Gastrocnemius medialis (tissue), 4 donors: ENCODE measurements around the gene SMARCC1. TPM values are rescaled to one million over a fixed set of nuclear protein-coding genes. Genes with fewer than 3 reads are reported as not detected.
A peak's percentile ranks its signal among the peaks of the same experiment; 100 is the strongest.

Source experiments
- ATAC-seq, 2 donors: fragments of 150-250 bp; one replicate each; pipeline ENCODE4 v1.9.1; 2016
- DNase-seq, 2 donors: peaks; one replicate each; pipeline ENCODE4 v3.0.0-alpha.2; 2019
- H3K27ac ChIP-seq, 4 donors: fragments of 200-600 bp; sonication (generic); 1 replicate in 1 of 4; 2 replicates in 3 of 4; pipeline ENCODE4 v1.5.1; 2016 to 2018; ENCODE audit warnings: mild to moderate bottlenecking in 2 of 4, moderate library complexity in 1 of 4
- H3K27me3 ChIP-seq, 3 donors: fragments of 200-600 bp; sonication (generic) in 2 of 3; 1 replicate in 1 of 3; 2 replicates in 2 of 3; pipeline versions ENCODE4 v1.5.1 to v1.6.0; 2016 to 2019; ENCODE audit warnings: mild to moderate bottlenecking in 1 of 3, moderate library complexity in 1 of 3
- H3K36me3 ChIP-seq, 2 donors: fragments of 200-600 bp; sonication (generic) in 1 of 2; one replicate each; pipeline ENCODE4 v1.5.1; 2017 to 2018
- H3K4me1 ChIP-seq, 2 donors: fragments of 200-600 bp; sonication (generic) in 1 of 2; one replicate each; pipeline ENCODE4 v1.5.1; 2016 to 2017; ENCODE audit warnings: mild to moderate bottlenecking in 2 of 2
- H3K4me3 ChIP-seq, 4 donors: fragments of 200-600 bp; sonication (generic) in 3 of 4; 1 replicate in 1 of 4; 2 replicates in 3 of 4; pipeline ENCODE4 v1.5.1; 2016 to 2019; ENCODE audit warnings: mild to moderate bottlenecking in 2 of 4
- H3K9me3 ChIP-seq, 3 donors: fragments of 200-600 bp; sonication (generic) in 2 of 3; 1 replicate in 1 of 3; 2 replicates in 2 of 3; pipeline ENCODE4 v1.5.1; 2016 to 2019
- CTCF ChIP-seq, 5 experiments: fragments of 450-650 bp in 3 of 5; fragments of 200-600 bp in 2 of 5; sonication (generic) in 2 of 5; IDR thresholded peaks in 4 of 5; conservative IDR thresholded peaks in 1 of 5; 1 replicate in 4 of 5; 2 replicates in 1 of 5; pipeline ENCODE4 v1.5.1; 2016 to 2019; ENCODE audit warnings: antibody characterized with exemption in 5 of 5, mild to moderate bottlenecking in 3 of 5, moderate library complexity in 3 of 5
- POLR2A ChIP-seq, 2 donors: fragments of 450-650 bp; IDR thresholded peaks; one replicate each; pipeline ENCODE4 v1.6.1; 2017; ENCODE audit warnings: antibody characterized with exemption in 2 of 2, mild to moderate bottlenecking in 2 of 2, moderate library complexity in 2 of 2
- in situ Hi-C, 4 donors: fragments of 200-750 bp; cut with MboI; loops; one replicate each; pipeline versions ENCODE4 v1.15.0 to v1.8.0; 2017; ENCODE audit warnings: low sequenced_read_pairs in 4 of 4
- intact Hi-C: fragments of 100-400 bp; cut with DNase I; formaldehyde crosslinking; loops from one replicate; pipeline ENCODE4 v1.15.1; 2023; ENCODE audit warnings: low total_unique reads
- total RNA-seq, 4 donors: library from RNA; depleted of rRNA; stranded (reverse); fragments of >200 nt; gene quantifications; one replicate each; pipeline versions ENCODE4 v1.1.0 to v1.2.3, GENCODE V29; 2016

Gene SMARCC1
- total RNA-seq, 4 donors from 2014 or later, result 24.5 to 32.1 (median 28.1) TPM

- ATAC-seq (peak; percentile 55 to 60), DNase-seq (no peak)
- Histone ChIP-seq H3K4me1 (peaks cover 0 to 15% of the 10 kb centered on the region in 2 donors), H3K27ac (peak within 1 kb of the TSS in 1 of 4 donors; percentile 60), H3K36me3 (no peaks in the 10 kb centered on the region), H3K9me3 (no peaks in the 10 kb centered on the region), H3K27me3 (peaks cover 0 to 11% (median 0%) of the 10 kb centered on the region in 3 donors), H3K4me3 (peak within 1 kb of the TSS; percentile 60 to 83 (median 66))
- intact Hi-C loops, result no loop called here
- TF ChIP-seq CTCF (IDR thresholded peaks at IDR 0.05 in 4 of 5, conservative IDR thresholded peaks at IDR 0.05 in 1 of 5), result no peak
- TF ChIP-seq POLR2A (IDR thresholded peaks at IDR 0.05), result no peak
- in situ Hi-C loops, result no loop called here
Measured at GRCh38 chr3:47578691-47579632, 202.7 kb downstream of the SMARCC1 start, which contains the start of gene CSPG5. Gene CSPG5, minus strand, starts transcription at chr3:47578865. Its CDS starts 172 bp downstream, at chr3:47578693.

GRCh38 chr3:47578119-47578632 lies 203.5 kb downstream of the SMARCC1 start:
- DNase-seq (peak in 1 of 2 donors; percentile 24), ATAC-seq (peak; percentile 69 to 75)
- peak overlapping the region in 1 of 4 donors; percentile 60 for H3K27ac ChIP-seq
- peaks cover 0 to 11% (median 0%) of the 10 kb centered on the region in 3 donors for H3K27me3 ChIP-seq
- intact Hi-C loops, result no loop called here
- H3K4me1 ChIP-seq, result peaks cover 0 to 12% of the 10 kb centered on the region in 2 donors
- in situ Hi-C loops, result no loop called here
- TF ChIP-seq POLR2A (IDR thresholded peaks at IDR 0.05) (no peak), CTCF (IDR thresholded peaks at IDR 0.05 in 4 of 5, conservative IDR thresholded peaks at IDR 0.05 in 1 of 5) (no peak)
- no peaks in the 10 kb centered on the region for H3K9me3 ChIP-seq
- no peaks in the 10 kb centered on the region for H3K36me3 ChIP-seq
- H3K4me3 ChIP-seq, result peak overlapping the region; percentile 60 to 83 (median 66)

- peaks cover 0 to 12% of the 10 kb centered on the region in 2 donors for H3K4me1 ChIP-seq
- DNase-seq, result no peak
- peak overlapping the region; percentile 60 to 83 (median 66) for H3K4me3 ChIP-seq
- intact Hi-C loops, result no loop called here
- in situ Hi-C loops, result no loop called here
- no peaks in the 10 kb centered on the region for H3K36me3 ChIP-seq
- H3K27me3 ChIP-seq, result peaks cover 0 to 11% (median 0%) of the 10 kb centered on the region in 3 donors
- peak; percentile 10 to 32 for ATAC-seq
- H3K27ac ChIP-seq, result no peak overlapping the region
- H3K9me3 ChIP-seq, result no peaks in the 10 kb centered on the region
- TF ChIP-seq POLR2A (IDR thresholded peaks at IDR 0.05), result no peak
- no peak for TF ChIP-seq CTCF (IDR thresholded peaks at IDR 0.05 in 4 of 5, conservative IDR thresholded peaks at IDR 0.05 in 1 of 5)
Measured at GRCh38 chr3:47577583-47578118, 204.0 kb downstream of the SMARCC1 start.

- Histone ChIP-seq H3K9me3 (no peaks in the 10 kb centered on the region), H3K4me1 (peaks cover 0 to 7% of the 10 kb centered on the region in 2 donors), H3K27me3 (peaks cover 0 to 6% (median 0%) of the 10 kb centered on the region in 3 donors), H3K36me3 (no peaks in the 10 kb centered on the region), H3K27ac (no peak overlapping the region), H3K4me3 (no peak overlapping the region)
- no peak for ATAC-seq
- intact Hi-C loops, result no loop called here
- TF ChIP-seq CTCF (IDR thresholded peaks at IDR 0.05 in 4 of 5, conservative IDR thresholded peaks at IDR 0.05 in 1 of 5) (no peak), POLR2A (IDR thresholded peaks at IDR 0.05) (no peak)
- in situ Hi-C loops, result no loop called here
- no peak for DNase-seq
Measured at GRCh38 chr3:47573190-47574172, 208.2 kb downstream of the SMARCC1 start.
